HepG2 (cell line): ENCODE results near the gene STX1B. TPM values are rescaled to one million over a fixed set of nuclear protein-coding genes. Genes with fewer than 3 reads are reported as not detected.

ENCODE experiments used
- CBX1 ChIP-seq: IDR thresholded peaks from one replicate; pipeline ENCODE4 v1.6.1; 2016; ENCODE audit warnings: antibody characterized with exemption, low read depth
- CHD4 ChIP-seq: fragments of 200-600 bp; sonication (generic); IDR thresholded peaks from 2 replicates; pipeline ENCODE4 v1.7.0; 2017; ENCODE audit warnings: mild to moderate bottlenecking, low read length, borderline replicate concordance
- CSRNP1 ChIP-seq: sonication (generic); formaldehyde crosslinking; IDR thresholded peaks from 2 replicates; pipeline ENCODE4 v1.8.1; 2023; ENCODE audit warnings: mild to moderate bottlenecking, missing genetic modification reagents
- ELK4 ChIP-seq: sonication (generic); formaldehyde crosslinking; IDR thresholded peaks from 2 replicates; pipeline ENCODE4 v1.9.0; 2021; ENCODE audit warnings: missing genetic modification reagents, borderline replicate concordance
- FOSL2 ChIP-seq: sonication (generic); formaldehyde crosslinking; IDR thresholded peaks from 2 replicates; pipeline ENCODE4 v1.4.0; 2020; ENCODE audit warnings: missing genetic modification reagents
- FOXK2 ChIP-seq: fragments of 450-650 bp; IDR thresholded peaks from 2 replicates; pipeline ENCODE4 v1.6.1; 2016
- GTF3A ChIP-seq: sonication (generic); formaldehyde crosslinking; conservative IDR thresholded peaks from 2 replicates; pipeline ENCODE4 v1.4.0; 2020; ENCODE audit warnings: mild to moderate bottlenecking, missing genetic modification reagents
- KAT8 ChIP-seq: IDR thresholded peaks from 2 replicates; pipeline ENCODE4 v1.6.1; 2016; ENCODE audit warnings: missing genetic modification reagents, missing compliant biosample characterization
- KMT2B ChIP-seq: IDR thresholded peaks from 2 replicates; pipeline ENCODE4 v1.6.1; 2016; ENCODE audit warnings: missing genetic modification reagents, missing compliant biosample characterization
- LBX2 ChIP-seq: sonication (generic); formaldehyde crosslinking; IDR thresholded peaks from 2 replicates; pipeline ENCODE4 v1.5.0; 2020; ENCODE audit warnings: missing genetic modification reagents, mild to moderate bottlenecking, borderline replicate concordance
- MAFG ChIP-seq: sonication (generic); formaldehyde crosslinking; IDR thresholded peaks from 2 replicates; pipeline ENCODE4 v1.5.1; 2020; ENCODE audit warnings: mild to moderate bottlenecking, missing genetic modification reagents
- MBD4 ChIP-seq: IDR thresholded peaks from 2 replicates; pipeline ENCODE4 v1.6.1; 2012; ENCODE audit warnings: low read length, inconsistent platforms, borderline replicate concordance
- MIXL1 ChIP-seq: IDR thresholded peaks from 2 replicates; pipeline ENCODE4 v1.6.1; 2016
- NFE2L1 ChIP-seq: sonication (generic); formaldehyde crosslinking; IDR thresholded peaks from 2 replicates; pipeline ENCODE4 v1.4.0; 2020; ENCODE audit warnings: missing genetic modification reagents, mild to moderate bottlenecking, borderline replicate concordance
- PBX3 ChIP-seq: sonication (generic); formaldehyde crosslinking; IDR thresholded peaks from 2 replicates; pipeline ENCODE4 v1.8.1; 2023; ENCODE audit warnings: missing genetic modification reagents, inconsistent platforms, borderline replicate concordance
- REPIN1 ChIP-seq: sonication (generic); formaldehyde crosslinking; IDR thresholded peaks from 2 replicates; pipeline ENCODE4 v1.8.0; 2022; ENCODE audit warnings: missing genetic modification reagents, low read depth, mild to moderate bottlenecking, borderline replicate concordance
- RXRA ChIP-seq: sonication (generic); formaldehyde crosslinking; IDR thresholded peaks from 2 replicates; pipeline ENCODE4 v1.5.1; 2020; ENCODE audit warnings: missing genetic modification reagents
- ZFP36L2 ChIP-seq: sonication (generic); formaldehyde crosslinking; IDR thresholded peaks from 2 replicates; pipeline ENCODE4 v1.4.0; 2020; ENCODE audit warnings: missing genetic modification reagents
- ZNF138 ChIP-seq: sonication (generic); formaldehyde crosslinking; IDR thresholded peaks from 2 replicates; pipeline ENCODE4 v1.5.0; 2020; ENCODE audit warnings: mild to moderate bottlenecking, low read depth, missing genetic modification reagents
- ZNF234 ChIP-seq: sonication (generic); formaldehyde crosslinking; conservative IDR thresholded peaks from 2 replicates; pipeline ENCODE4 v1.5.1; 2020; ENCODE audit warnings: mild to moderate bottlenecking, missing genetic modification reagents
- ZNF550 ChIP-seq: sonication (generic); formaldehyde crosslinking; IDR thresholded peaks from 2 replicates; pipeline ENCODE4 v1.4.0; 2020; ENCODE audit warnings: mild to moderate bottlenecking, missing genetic modification reagents, borderline replicate concordance
- ZNF605 ChIP-seq: sonication (generic); formaldehyde crosslinking; IDR thresholded peaks from 2 replicates; pipeline ENCODE4 v1.8.0; 2022; ENCODE audit warnings: mild to moderate bottlenecking, missing genetic modification reagents
- ZSCAN30 ChIP-seq: sonication (generic); formaldehyde crosslinking; IDR thresholded peaks from 2 replicates; pipeline ENCODE4 v1.5.0; 2020; ENCODE audit warnings: mild to moderate bottlenecking, missing genetic modification reagents
- polyA plus RNA-seq, 8 experiments: library from polyadenylated mRNA; depleted of rRNA in 3 of 8; stranded (reverse) in 7 of 8; unstranded in 1 of 8; fragments of >200 nt; fragmentation: Illumina TruSeq in 4 of 8; extraction: Trizol in 4 of 8; gene quantifications; 2 replicates each; pipeline versions ENCODE4 v1.2.1 to v1.2.3, GENCODE V29; 2011 to 2016; ENCODE audit warnings: low read depth in 4 of 8, missing spikeins in 1 of 8, mixed read lengths in 1 of 8; ENCODE audit not compliant: insufficient read depth in 1 of 8
- total RNA-seq, 5 experiments: library from RNA; depleted of rRNA; stranded (reverse); fragments of >200 nt; fragmentation: Illumina TruSeq; extraction: Trizol; gene quantifications; 2 replicates each; pipeline ENCODE4 v1.2.3, GENCODE V29; 2016; ENCODE audit warnings: low read depth in 1 of 5
- TF ChIP-seq, protein P1 (sequence below): sonication (generic); formaldehyde crosslinking; IDR thresholded peaks from 2 replicates; pipeline ENCODE4 v1.8.1; 2023; ENCODE audit warnings: mild to moderate bottlenecking, moderate library complexity, missing genetic modification reagents
- TF ChIP-seq, protein P2 (sequence below): sonication (generic); formaldehyde crosslinking; IDR thresholded peaks from 2 replicates; pipeline ENCODE4 v1.8.0; 2022; ENCODE audit warnings: mild to moderate bottlenecking, missing genetic modification reagents, moderate library complexity

The STX1B gene
- total and polyA plus RNA-seq, 2 of the 13 experiments (the other 11 are each of a cell fraction or from before 2014, with no cell fraction given) = 2.1 to 3.0 TPM

DNA sequence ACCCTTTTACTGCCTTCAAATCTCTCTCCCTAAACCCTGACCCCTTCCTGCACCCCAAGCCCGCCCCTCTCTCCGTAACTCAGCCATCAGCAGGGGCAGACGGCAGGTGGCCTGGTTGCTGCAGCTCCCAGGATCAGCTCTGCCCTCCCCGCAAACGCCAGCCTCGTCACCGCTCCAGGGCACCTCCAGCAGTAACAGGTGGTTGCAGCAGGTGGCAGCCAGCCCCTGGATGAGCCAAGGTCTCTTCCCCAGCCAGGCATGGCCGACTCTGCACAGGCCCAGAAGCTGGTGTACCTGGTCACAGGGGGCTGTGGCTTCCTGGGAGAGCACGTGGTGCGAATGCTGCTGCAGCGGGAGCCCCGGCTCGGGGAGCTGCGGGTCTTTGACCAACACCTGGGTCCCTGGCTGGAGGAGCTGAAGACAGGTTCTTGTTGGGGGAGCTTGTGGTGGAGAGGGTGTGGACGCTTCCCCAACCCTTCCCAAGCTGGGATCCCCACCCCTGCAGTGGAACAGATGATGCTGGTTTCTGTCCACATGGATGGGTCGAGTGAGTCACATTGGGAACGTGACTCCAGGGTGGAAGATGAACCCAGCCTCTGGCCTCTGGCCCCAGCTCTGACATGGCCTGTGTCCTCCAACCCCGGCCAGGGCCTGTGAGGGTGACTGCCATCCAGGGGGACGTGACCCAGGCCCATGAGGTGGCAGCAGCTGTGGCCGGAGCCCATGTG lies 24.9 kb downstream of the STX1B start (continued):
- TF ChIP-seq ELK4 (CRISPR knock-in tag) = 0 out of 2 replicates have a peak, but pooled peaks have one; percentile 44
- no peak for TF ChIP-seq NFE2L1
- TF ChIP-seq, protein P1, sequence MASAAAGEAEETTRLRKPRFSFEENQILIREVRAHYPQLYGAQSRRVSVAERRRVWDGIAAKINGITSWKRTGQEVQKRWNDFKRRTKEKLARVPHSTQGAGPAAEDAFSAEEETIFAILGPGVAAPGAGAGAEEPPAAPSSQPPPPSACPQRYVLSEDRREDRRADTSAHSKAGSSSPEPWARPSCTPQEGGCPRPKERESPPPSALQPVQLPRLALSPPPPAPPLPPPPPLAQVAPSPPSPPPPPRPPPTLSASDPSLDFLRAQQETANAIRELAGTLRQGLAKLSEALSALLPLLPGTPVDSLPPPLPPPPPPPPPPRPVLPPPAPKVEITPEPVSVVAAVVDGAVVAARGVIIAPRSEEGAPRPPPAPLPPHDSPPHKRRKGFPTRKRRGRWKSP (CRISPR knock-in tag) = no peak; the same call in 1 of the 2 replicates
- TF ChIP-seq MAFG = no peak
- peak; percentile 95 for TF ChIP-seq GTF3A
- peak; percentile 71 for TF ChIP-seq CSRNP1 (CRISPR knock-in tag)
- no peak for TF ChIP-seq MBD4
- peak; percentile 63 for TF ChIP-seq ZNF605
- 0 out of 2 replicates have a peak, but pooled peaks have one; percentile 53 for TF ChIP-seq PBX3 (CRISPR knock-in tag)
- peak; percentile 95 for TF ChIP-seq REPIN1 (CRISPR knock-in tag)
- TF ChIP-seq ZSCAN30 (CRISPR knock-in tag) = no peak
- peak; percentile 55 for TF ChIP-seq FOSL2 (CRISPR knock-in tag)
- TF ChIP-seq KMT2B (CRISPR knock-in tag) = 0 out of 2 replicates have a peak, but pooled peaks have one; percentile 6
- no peak for TF ChIP-seq CHD4
- no peak for TF ChIP-seq ZNF138 (CRISPR knock-in tag)
- TF ChIP-seq RXRA (CRISPR knock-in tag) = no peak; the same call in 1 of the 2 replicates
- TF ChIP-seq FOXK2 = no peak
- no peak for TF ChIP-seq CBX1
- no peak for TF ChIP-seq ZNF234 (CRISPR knock-in tag)
- TF ChIP-seq KAT8 (CRISPR knock-in tag) = peak; percentile 75
- TF ChIP-seq ZNF550 (CRISPR knock-in tag) = no peak
- TF ChIP-seq, protein P2, sequence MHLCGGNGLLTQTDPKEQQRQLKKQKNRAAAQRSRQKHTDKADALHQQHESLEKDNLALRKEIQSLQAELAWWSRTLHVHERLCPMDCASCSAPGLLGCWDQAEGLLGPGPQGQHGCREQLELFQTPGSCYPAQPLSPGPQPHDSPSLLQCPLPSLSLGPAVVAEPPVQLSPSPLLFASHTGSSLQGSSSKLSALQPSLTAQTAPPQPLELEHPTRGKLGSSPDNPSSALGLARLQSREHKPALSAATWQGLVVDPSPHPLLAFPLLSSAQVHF (CRISPR knock-in tag) = no peak
- no peak for TF ChIP-seq MIXL1 (CRISPR knock-in tag)
- peak; percentile 16; the same call in 1 of the 2 replicates for TF ChIP-seq LBX2 (CRISPR knock-in tag)
- TF ChIP-seq ZFP36L2 (CRISPR knock-in tag) = no peak
